GM18502 (cell line): Measurements from ENCODE around the gene CNDP2.

Experiments used
- ATAC-seq: cut with Tn5 transposase; IDR thresholded peaks from one replicate; pipeline ENCODE4 v1.9.1; 2021; ENCODE audit warnings: mild to moderate bottlenecking; ENCODE audit not compliant: unreplicated experiment, poor library complexity

The CNDP2 gene

GRCh38 chr18:74529811-74530583, 33.8 kb downstream of the CNDP2 start:
- no peak for ATAC-seq

DNA sequence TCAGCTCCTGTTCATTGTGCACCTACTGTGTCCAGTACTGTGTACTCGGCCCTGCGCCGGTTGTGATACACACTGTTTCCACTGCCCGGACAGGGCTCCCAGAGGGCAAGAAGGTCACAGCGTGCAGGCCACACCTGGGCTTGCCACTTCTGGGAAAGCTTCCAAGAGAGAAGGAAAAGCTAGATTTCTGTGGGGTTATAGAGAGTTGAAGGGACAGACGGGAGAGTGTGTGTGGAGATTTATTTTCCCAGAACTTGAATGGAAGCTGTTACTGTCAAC, 34.4 kb downstream of the CNDP2 start:
- no peak for ATAC-seq

- no peak for ATAC-seq
These were observed 34.9 kb downstream of the CNDP2 start for GRCh38 chr18:74531043-74531442.

GRCh38 chr18:74532511-74533025, 36.4 kb downstream of the CNDP2 start:
- no peak for ATAC-seq

DNA sequence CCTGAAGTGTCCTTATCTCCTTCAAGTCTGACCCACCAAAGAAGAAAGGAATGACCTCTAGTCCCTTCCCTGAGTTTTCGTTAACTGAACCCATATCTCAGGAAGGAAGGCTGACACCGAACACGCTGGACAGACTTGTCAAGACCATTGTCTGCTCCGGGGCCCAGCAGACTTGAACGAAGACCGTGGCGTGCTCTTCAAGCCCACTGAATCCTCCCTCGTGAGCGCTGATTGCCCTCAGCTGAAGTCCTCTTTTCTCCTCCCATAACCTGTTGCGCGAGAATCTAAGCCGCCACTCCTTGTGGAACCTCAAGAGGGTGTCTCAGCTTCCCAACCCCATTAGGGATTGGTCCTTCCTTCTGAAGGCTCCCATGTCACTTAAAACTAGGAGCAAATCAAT, 37.5 kb downstream of the CNDP2 start:
- ATAC-seq: no peak

- no peak for ATAC-seq
These were observed 38.2 kb downstream of the CNDP2 start, which contains the start of gene CNDP1 for GRCh38 chr18:74534150-74534969. Gene CNDP1 (plus strand): TSS chr18:74534500. CDS start chr18:74534668, 168 bp downstream.

DNA sequence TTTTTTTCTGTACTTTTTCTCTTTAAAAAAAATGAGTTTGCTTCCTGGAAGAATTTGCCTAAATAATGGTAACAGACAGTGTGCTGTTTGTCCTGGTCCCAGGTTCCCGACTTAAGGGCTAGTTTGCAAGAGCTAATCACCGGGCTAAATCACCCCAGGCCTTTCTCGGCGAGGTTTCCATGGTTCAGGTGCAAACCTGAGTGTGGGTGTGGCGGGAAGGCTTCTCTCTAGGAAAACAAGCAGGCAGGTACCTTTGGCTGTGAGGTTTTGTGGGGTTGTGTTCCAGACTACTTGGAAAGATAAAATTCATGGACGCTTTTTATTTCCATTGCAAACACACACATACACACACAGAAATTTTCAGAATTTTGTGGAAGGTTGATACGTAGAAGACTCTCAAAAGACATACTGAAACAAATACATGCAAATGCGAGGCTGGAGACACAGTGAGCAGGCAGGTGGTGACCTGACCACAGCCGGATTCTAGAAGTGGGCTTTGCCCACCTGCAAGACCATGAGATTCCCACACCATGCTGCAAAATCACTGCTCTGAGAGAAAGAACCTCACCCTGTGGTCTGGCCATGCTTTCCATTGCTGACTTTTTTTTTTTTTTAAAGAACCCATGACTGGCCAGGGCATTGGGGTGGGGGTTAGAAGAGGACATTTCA, 39.0 kb downstream of the CNDP2 start:
- ATAC-seq: peak; percentile 80

DNA sequence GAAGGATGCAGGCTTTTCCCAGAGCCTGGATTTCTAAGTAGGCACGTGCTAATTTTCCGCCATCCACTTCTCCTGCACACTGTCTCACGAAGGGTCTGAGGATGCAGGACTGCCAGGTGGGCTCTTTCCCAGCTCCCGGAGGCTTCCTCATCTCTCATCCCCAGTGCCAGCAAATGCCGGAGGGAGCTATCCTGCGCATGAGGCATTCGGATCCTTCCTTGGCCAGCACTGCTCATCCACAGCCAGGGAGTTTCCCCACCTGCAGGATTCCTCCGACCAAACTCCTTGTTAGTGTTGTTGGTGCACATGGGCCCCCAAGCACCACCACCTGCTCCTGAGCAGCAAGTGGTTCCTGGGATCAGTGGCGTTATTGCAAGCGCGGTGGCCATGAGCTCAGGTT, 43.1 kb downstream of the CNDP2 start:
- ATAC-seq: no peak

DNA sequence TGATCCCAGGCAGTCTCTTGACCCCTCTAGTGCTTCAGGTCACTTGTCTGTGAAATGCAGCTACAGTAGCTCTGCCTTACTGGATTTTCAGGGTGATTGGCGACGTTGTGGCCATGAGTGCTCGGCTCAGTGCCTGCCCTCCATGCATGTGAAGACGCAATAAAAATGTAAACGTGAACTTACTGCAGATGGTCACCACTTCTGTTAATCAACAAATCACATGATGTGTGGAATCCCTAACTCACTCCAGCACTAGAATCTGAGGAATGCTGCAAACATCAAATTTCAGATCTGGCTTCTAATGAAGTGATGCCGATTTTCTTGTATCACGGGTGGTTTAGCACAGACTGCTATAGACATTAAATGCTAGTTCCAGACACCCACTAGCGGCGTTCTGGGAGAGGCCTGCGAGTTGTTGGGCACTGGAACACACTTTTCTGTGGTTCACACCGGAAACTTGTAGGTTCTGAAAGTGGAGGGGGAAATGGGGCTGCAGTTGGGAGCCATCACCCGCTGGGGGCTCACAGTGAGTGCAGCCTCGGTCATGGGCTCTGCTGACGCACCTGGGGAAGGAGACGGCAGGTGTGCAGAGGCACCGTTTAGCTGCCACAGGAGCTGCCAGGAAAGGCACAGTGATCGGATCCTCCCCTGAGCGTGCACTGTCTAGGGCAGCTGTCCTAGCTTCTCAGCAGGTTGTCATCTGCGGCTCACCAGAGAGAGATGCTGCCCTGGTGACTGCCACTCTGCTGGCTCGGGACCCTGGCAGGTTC, 44.7 kb downstream of the CNDP2 start:
- no peak for ATAC-seq

DNA sequence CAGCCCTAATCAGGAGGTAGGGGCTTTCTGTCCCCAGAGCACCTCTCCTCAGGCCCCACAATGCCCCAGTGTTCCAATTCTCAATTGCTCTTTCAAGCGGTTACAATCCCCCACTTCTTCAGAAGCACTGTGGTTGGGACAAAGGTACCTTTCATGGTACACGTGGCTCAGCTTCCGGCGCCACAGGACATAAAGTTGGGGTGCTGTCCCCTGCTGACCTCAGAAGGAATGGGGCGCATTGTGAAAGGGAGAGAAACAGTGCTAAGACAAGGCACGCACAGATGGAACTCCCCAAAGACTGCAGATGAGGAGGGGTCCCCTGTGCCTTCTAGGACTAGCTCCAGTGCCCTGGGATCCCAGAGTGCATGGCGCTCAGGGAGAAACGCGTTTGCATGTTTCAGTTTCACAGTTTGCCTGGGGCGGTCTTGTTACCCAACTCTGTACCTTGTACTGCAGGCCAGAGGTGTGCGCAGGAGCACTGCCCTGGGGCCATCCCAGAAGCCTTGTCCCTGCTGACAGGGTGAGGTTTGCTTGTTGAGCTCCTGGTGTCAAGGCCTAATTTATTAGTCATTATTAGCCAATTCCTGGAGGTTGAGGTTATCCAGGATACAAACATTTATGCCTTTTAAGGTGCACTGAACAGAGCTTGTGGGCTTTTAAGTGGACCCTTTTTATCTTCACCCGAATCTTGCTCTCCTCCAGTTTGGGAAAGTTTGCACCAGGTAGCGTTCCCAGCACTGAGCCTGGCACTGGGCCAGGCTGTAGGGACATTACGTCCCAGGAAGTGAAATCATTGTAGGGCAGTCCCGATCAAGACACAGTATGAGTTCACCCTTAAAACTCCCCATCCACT, 45.8 kb downstream of the CNDP2 start:
- ATAC-seq: no peak

DNA sequence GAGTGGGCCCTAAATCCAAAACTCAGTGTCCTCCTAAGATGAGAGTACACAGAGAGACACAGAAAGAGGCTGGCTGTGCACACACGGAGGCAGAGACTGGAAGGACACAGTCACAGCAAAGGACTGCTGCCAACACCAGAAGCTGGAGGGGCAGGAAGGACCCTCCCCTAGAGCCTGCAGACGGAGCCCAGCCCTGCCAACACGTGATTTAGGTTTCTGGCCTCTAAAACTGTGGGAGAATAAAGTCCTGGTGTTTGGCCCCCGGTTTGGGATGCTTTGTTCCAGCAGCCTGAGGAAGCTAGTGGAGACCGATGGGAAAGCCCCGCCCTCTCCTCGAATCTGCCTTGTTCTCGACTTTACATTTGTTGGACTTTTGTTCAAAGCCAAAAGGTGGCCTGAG, 48.7 kb downstream of the CNDP2 start:
- ATAC-seq: no peak

GRCh38 chr18:74546007-74546406, 49.8 kb downstream of the CNDP2 start:
- no peak for ATAC-seq

DNA sequence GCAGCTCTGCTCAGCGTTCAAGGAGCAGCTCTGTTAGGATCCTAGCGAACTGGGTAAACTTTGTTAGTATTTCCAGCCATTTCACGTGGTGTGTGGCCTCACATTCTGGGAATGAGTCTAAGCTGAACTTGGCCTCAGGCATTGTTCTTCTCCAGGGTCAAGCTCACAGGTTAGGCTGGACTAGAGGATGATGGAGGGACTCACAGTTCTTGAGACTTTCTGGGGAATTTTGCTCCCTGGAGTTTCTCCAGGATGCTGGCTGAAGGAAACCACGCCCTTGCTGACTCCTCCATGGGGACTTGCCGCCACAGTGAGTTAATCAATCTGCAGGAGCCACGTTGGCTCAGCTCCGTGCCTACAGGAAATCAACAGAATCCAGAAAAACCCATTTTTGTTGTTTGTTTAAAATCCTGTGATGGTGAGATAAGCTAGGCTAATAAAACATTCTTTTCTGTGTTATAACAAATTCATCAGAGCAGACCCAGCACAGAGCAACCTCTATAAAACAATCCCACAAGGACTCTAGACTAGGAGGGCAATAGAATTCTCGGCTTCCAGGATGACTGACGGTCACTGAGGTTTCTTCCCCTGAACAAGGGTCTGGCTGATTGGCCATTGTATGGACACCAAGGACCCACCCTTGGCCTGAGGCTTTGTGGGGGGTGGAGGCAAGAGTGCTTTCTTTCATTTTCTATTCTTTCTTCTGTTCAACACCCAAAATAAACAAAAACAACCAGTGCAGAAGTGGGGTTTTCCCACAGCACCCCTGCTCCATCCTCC, 50.8 kb downstream of the CNDP2 start:
- ATAC-seq: no peak

- no peak for ATAC-seq
These were observed 51.7 kb downstream of the CNDP2 start for GRCh38 chr18:74547860-74548259.

DNA sequence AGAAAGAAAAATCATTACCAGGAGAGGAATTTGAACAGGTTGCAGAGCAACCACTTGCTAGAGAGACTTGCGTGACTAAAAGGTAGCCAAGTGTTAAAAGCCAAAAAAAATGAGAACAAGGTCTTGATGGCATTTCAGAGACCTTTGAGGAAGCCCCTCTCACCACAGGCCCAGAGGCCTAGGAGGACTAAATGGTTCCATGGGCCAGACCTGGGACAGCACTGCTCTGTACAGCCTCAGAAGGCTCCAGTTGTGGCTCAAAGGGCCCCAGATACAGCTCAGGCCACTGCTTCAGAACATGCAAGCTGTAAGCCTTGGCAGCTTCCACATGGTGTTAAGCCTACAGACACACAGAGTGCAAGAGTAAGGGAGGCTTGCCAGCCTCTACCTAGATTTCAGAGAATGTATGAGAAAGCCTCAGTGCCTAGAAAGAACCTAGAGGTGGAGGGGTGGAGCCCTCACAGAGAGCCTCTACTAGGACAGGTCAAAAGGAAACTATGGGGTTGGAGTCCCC, 53.5 kb downstream of the CNDP2 start:
- ATAC-seq: no peak

- ATAC-seq: no peak
These were observed 54.7 kb downstream of the CNDP2 start for GRCh38 chr18:74550886-74551285.

- no peak for ATAC-seq
These were observed 55.3 kb downstream of the CNDP2 start for GRCh38 chr18:74551452-74551851.

DNA sequence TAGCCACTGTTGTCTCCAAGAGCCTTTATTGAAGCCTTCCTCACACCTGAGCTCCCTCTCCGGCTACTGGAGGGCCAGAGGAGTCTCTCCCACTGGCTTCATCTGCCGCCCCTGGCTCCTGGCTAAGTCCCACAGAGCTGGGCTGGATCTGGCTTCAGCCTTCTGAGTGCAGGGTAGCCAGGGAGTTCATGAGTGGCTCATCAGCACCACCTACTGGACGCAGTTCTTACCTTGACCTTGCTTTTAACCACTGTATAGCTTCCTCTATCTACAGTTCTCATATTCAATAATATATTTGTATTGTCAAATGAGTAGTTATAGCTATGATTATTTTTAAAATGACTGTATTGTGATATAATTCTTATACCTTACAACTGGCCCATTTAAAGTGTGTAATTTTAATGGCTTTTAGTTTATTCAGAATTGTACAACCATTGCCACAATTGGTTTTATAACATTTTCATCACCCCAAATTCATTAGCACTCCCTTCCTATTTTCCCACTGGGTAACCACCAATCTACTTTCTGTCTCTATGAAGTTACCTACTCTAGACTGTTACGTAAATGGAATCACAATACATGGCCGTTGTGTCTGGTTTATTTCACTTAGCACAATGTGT, 55.9 kb downstream of the CNDP2 start:
- peak; percentile 99 for ATAC-seq
